OCI-LY7 (cell line): ENCODE measurements around the gene C20orf173. TPM values are rescaled to one million over a fixed set of nuclear protein-coding genes. Genes with fewer than 3 reads are reported as not detected.

ENCODE experiments used
- BruUV-seq: library from RNA; stranded (reverse); fragments of 400-500 nt; replicated peaks from 2 replicates; lab custom pipeline; 2021; lab: Mats Ljungman, UMichigan
- CTCF ChIA-PET: fragments of 300-600 bp; sonication (Branson Sonifier 250); formaldehyde crosslinking; loops from one replicate; lab custom pipeline; 2022; ENCODE audit warnings: antibody characterized with exemption; ENCODE audit not compliant: unreplicated experiment; lab: Charles Lee
- POLR2A ChIA-PET: fragments of 300-600 bp; sonication (Branson Sonifier 250); formaldehyde crosslinking; loops from one replicate; lab custom pipeline; 2022; ENCODE audit warnings: antibody characterized with exemption; lab: Charles Lee
- DNase-seq: peaks from one replicate; pipeline ENCODE4 v3.0.0-alpha.2; 2015; ENCODE audit warnings: low spot score
- H2AFZ ChIP-seq: fragments of 200-600 bp; sonication (generic), shearing (Covaris generic); 2 replicates; pipeline ENCODE4 v1.6.1; 2014; ENCODE audit warnings: mild to moderate bottlenecking, antibody characterized with exemption, low read length, moderate library complexity
- H3K27ac ChIP-seq: fragments of 200-600 bp; sonication (generic); 2 replicates; pipeline ENCODE4 v1.5.1; 2014; ENCODE audit warnings: mixed run types, low read depth, mild to moderate bottlenecking, moderate library complexity, low read length, inconsistent platforms; ENCODE audit not compliant: poor library complexity, severe bottlenecking
- H3K36me3 ChIP-seq: fragments of 200-600 bp; sonication (generic); 2 replicates; pipeline ENCODE4 v1.6.1; 2014; ENCODE audit warnings: mild to moderate bottlenecking, antibody characterized with exemption, low read length, moderate library complexity, mixed read lengths; ENCODE audit not compliant: insufficient read depth
- H3K4me1 ChIP-seq: fragments of 200-600 bp; sonication (generic); 2 replicates; pipeline ENCODE4 v1.5.1; 2014; ENCODE audit warnings: mild to moderate bottlenecking, low read length; ENCODE audit not compliant: insufficient read depth, poor library complexity, severe bottlenecking
- H3K4me2 ChIP-seq: fragments of 200-600 bp; sonication (generic); 2 replicates; pipeline ENCODE4 v1.6.1; 2014; ENCODE audit warnings: mild to moderate bottlenecking, low read length
- H3K4me3 ChIP-seq: fragments of 200-600 bp; sonication (generic); 2 replicates; pipeline ENCODE4 v1.5.1; 2014; ENCODE audit warnings: mild to moderate bottlenecking, low read depth, low read length; ENCODE audit not compliant: poor library complexity, severe bottlenecking
- H3K79me2 ChIP-seq: fragments of 200-600 bp; sonication (generic); 2 replicates; pipeline ENCODE4 v1.6.1; 2016; ENCODE audit warnings: low read depth, mild to moderate bottlenecking, low read length, moderate library complexity, mixed read lengths; ENCODE audit not compliant: insufficient read depth
- H3K9me2 ChIP-seq: fragments of 200-600 bp; sonication (generic); 2 replicates; pipeline ENCODE4 v1.6.1; 2016; ENCODE audit warnings: mild to moderate bottlenecking, low read length, mixed read lengths; ENCODE audit not compliant: insufficient read depth
- H3K9me3 ChIP-seq: fragments of 200-600 bp; sonication (generic); 2 replicates; pipeline ENCODE4 v1.6.1; 2014; ENCODE audit warnings: mild to moderate bottlenecking, mixed run types, low read length, mixed read lengths
- H4K20me1 ChIP-seq: fragments of 200-600 bp; sonication (generic); 2 replicates; pipeline ENCODE4 v1.6.1; 2014; ENCODE audit warnings: mild to moderate bottlenecking, antibody characterized with exemption, low read length, moderate library complexity, mixed read lengths; ENCODE audit not compliant: insufficient read depth
- CTCF ChIP-seq: fragments of 200-600 bp; sonication (generic); conservative IDR thresholded peaks from 2 replicates; pipeline ENCODE4 v1.5.1; 2014; ENCODE audit warnings: mild to moderate bottlenecking, antibody characterized with exemption, low read length, moderate library complexity, mixed read lengths
- EZH2phosphoT487 ChIP-seq: fragments of 200-600 bp; sonication (generic); IDR thresholded peaks from 2 replicates; pipeline ENCODE4 v1.6.1; 2018; ENCODE audit warnings: low read depth, borderline replicate concordance, mild to moderate bottlenecking, mixed run types, antibody characterized with exemption, low read length, moderate library complexity, mixed read lengths
- intact Hi-C: fragments of 100-400 bp; cut with micrococcal nuclease; formaldehyde crosslinking; loops from one replicate; pipeline ENCODE4 v1.10.0; 2022; ENCODE audit not compliant: unreplicated experiment
- total RNA-seq, 2 experiments: library from RNA; depleted of rRNA in 1 of 2; stranded (reverse); fragments of >200 nt in 1 of 2; shearing (Covaris generic) in 1 of 2; gene quantifications; 2 replicates each; pipeline ENCODE4 v1.2.3, GENCODE V29; 2014 to 2022

The C20orf173 gene
- total RNA-seq, 2 experiments from 2014 or later = not detected

- BruUV-seq = no TSS peak
- Histone ChIP-seq H3K4me2 (no peak overlapping the region), H3K36me3 (peaks cover 49% of the 10 kb centered on the region), H4K20me1 (no peaks in the 10 kb centered on the region), H3K27ac (no peak overlapping the region), H3K9me3 (no peaks in the 10 kb centered on the region), H3K9me2 (no peaks in the 10 kb centered on the region), H3K4me1 (no peaks in the 10 kb centered on the region), H3K4me3 (no peak overlapping the region), H2AFZ (no peak overlapping the region), H3K79me2 (no peaks in the 10 kb centered on the region)
- POLR2A ChIA-PET = no interaction called here
- CTCF ChIA-PET = interaction anchor here (0.9 kb wide), 1 partner anchor 29 kb away, joined by 4 read pairs; no protein-coding TSS in a partner anchor
- DNase-seq = no peak
- TF ChIP-seq EZH2phosphoT487 (no peak), CTCF (no peak)
- intact Hi-C loops = no loop called here
Measured at GRCh38 chr20:35514371-35514932, 15.0 kb downstream of the C20orf173 start.

GRCh38 chr20:35511814-35512420 lies 17.5 kb downstream of the C20orf173 start:
- CTCF ChIA-PET = interaction anchor here (0.7 to 1.2 kb wide), 2 partner anchors 8 to 144 kb away, joined by 3 read pairs; no protein-coding TSS in a partner anchor
- Histone ChIP-seq H3K36me3 (peaks cover 73% of the 10 kb centered on the region), H3K4me1 (no peaks in the 10 kb centered on the region), H3K4me2 (no peak overlapping the region), H4K20me1 (no peaks in the 10 kb centered on the region), H3K9me2 (no peaks in the 10 kb centered on the region), H3K9me3 (no peaks in the 10 kb centered on the region), H3K79me2 (no peaks in the 10 kb centered on the region), H2AFZ (no peak overlapping the region), H3K27ac (no peak overlapping the region), H3K4me3 (no peak overlapping the region)
- POLR2A ChIA-PET = interaction anchor here (0.7 kb wide), 1 partner anchor 21 kb away, joined by 3 read pairs; no protein-coding TSS in a partner anchor
- intact Hi-C loops = no loop called here
- peak; percentile 39 for DNase-seq
- no TSS peak for BruUV-seq
- peak; percentile 85 for TF ChIP-seq CTCF
- no peak for TF ChIP-seq EZH2phosphoT487
